Loucy (cell line): Measurements from ENCODE around the gene SEMA5A.
A peak's percentile ranks its signal among the peaks of the same experiment; 100 is the strongest.

ENCODE experiments used
- H2AFZ ChIP-seq: fragments of 200-600 bp; sonication (generic); 2 replicates; pipeline ENCODE4 v1.6.0; 2016; ENCODE audit warnings: antibody characterized with exemption, mild to moderate bottlenecking, low read length, moderate library complexity
- H3F3A ChIP-seq: fragments of 200-600 bp; 2 replicates; pipeline ENCODE4 v1.6.0; 2016; ENCODE audit warnings: antibody characterized with exemption, low read depth, mild to moderate bottlenecking
- H3K27me3 ChIP-seq: fragments of 200-600 bp; sonication (generic); 2 replicates; pipeline ENCODE4 v1.6.1; 2014; ENCODE audit warnings: low read length, mild to moderate bottlenecking; ENCODE audit not compliant: insufficient read depth, poor library complexity, severe bottlenecking
- H3K36me3 ChIP-seq: fragments of 200-600 bp; sonication (generic); 2 replicates; pipeline ENCODE4 v1.6.1; 2016; ENCODE audit warnings: low read length; ENCODE audit not compliant: insufficient read depth
- H3K4me1 ChIP-seq: fragments of 200-600 bp; sonication (generic); 2 replicates; pipeline ENCODE4 v1.5.1; 2014; ENCODE audit warnings: low read length, mild to moderate bottlenecking; ENCODE audit not compliant: insufficient read depth, poor library complexity, severe bottlenecking
- H3K4me2 ChIP-seq: fragments of 200-600 bp; sonication (generic); 2 replicates; pipeline ENCODE4 v1.6.0; 2014; ENCODE audit warnings: antibody characterized with exemption, low read length, low read depth, mild to moderate bottlenecking; ENCODE audit not compliant: poor library complexity, severe bottlenecking
- H3K4me3 ChIP-seq: fragments of 200-600 bp; sonication (generic); 2 replicates; pipeline ENCODE4 v1.5.1; 2014; ENCODE audit warnings: low read length, mild to moderate bottlenecking, mixed read lengths; ENCODE audit not compliant: poor library complexity, severe bottlenecking
- H3K79me2 ChIP-seq: fragments of 200-600 bp; sonication (generic); 2 replicates; pipeline ENCODE4 v1.6.1; 2014; ENCODE audit warnings: low read length; ENCODE audit not compliant: insufficient read depth
- H3K9ac ChIP-seq: fragments of 200-600 bp; sonication (generic); 2 replicates; pipeline ENCODE4 v1.6.0; 2014; ENCODE audit warnings: mild to moderate bottlenecking, low read depth, low read length, moderate library complexity; ENCODE audit not compliant: poor library complexity, severe bottlenecking
- H3K9me2 ChIP-seq: fragments of 200-600 bp; sonication (generic); replicated peaks from 2 replicates; pipeline ENCODE4 v1.6.1; 2016; ENCODE audit warnings: low read depth, low read length, mixed read lengths
- H3K9me3 ChIP-seq: fragments of 200-600 bp; sonication (generic); 2 replicates; pipeline ENCODE4 v1.6.1; 2014; ENCODE audit warnings: mild to moderate bottlenecking, antibody characterized with exemption, low read length, low read depth; ENCODE audit not compliant: insufficient read depth
- H4K20me1 ChIP-seq: fragments of 200-600 bp; sonication (generic); 2 replicates; pipeline ENCODE4 v1.6.0; 2014; ENCODE audit warnings: antibody characterized with exemption, low read length, mild to moderate bottlenecking; ENCODE audit not compliant: insufficient read depth, poor library complexity, severe bottlenecking
- CTCF ChIP-seq: fragments of 200-600 bp; sonication (generic); conservative IDR thresholded peaks from 2 replicates; pipeline ENCODE4 v1.5.1; 2014; ENCODE audit warnings: mild to moderate bottlenecking, antibody characterized with exemption, low read length
- EZH2phosphoT487 ChIP-seq: fragments of 200-600 bp; IDR thresholded peaks from 2 replicates; pipeline ENCODE4 v1.6.1; 2018; ENCODE audit warnings: antibody characterized with exemption, mild to moderate bottlenecking, moderate library complexity, borderline replicate concordance

The SEMA5A gene

DNA sequence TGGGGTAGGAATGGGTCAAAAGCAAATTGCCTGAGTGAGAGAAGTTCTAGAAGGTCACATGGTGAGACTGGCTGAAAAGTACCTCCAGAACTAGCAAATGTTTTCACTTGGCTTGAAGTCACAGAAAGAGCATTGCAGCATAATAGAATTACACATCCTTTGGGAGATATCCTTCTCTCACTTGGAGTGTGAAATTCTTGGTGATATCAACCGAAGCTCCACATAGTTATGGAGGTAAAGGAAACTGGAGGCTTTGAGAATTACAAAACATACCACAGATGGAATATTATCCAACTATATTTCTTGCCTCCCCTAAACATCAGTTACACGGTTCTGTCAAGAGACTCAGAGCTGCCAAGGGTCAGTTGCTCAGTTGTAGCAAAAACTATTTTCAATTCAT is 182.4 kb downstream of the SEMA5A start:
- Histone ChIP-seq H3K4me2 (no peak overlapping the region), H3K9ac (no peak overlapping the region), H3K9me3 (0 out of 2 replicates have a peak, but pooled peaks cover 2% of the 10 kb centered on the region), H2AFZ (no peak overlapping the region), H3K4me1 (peaks cover 17% of the 10 kb centered on the region), H3K36me3 (no peaks in the 10 kb centered on the region), H3K4me3 (no peak overlapping the region), H3K79me2 (no peaks in the 10 kb centered on the region), H3K27me3 (no peaks in the 10 kb centered on the region), H3K9me2 (no peaks in the 10 kb centered on the region), H3F3A (no peaks in the 10 kb centered on the region), H4K20me1 (no peaks in the 10 kb centered on the region)
- no peak for TF ChIP-seq CTCF
- no peak for TF ChIP-seq EZH2phosphoT487

- Histone ChIP-seq H3K4me3 (peak overlapping the region; percentile 21), H3K36me3 (no peaks in the 10 kb centered on the region), H3K4me1 (peaks cover 17% of the 10 kb centered on the region), H3K27me3 (no peaks in the 10 kb centered on the region), H3K9me3 (no peaks in the 10 kb centered on the region), H3K79me2 (no peaks in the 10 kb centered on the region), H3K9me2 (no peaks in the 10 kb centered on the region), H3F3A (no peaks in the 10 kb centered on the region), H3K4me2 (peak overlapping the region; percentile 44), H3K9ac (no peak overlapping the region), H4K20me1 (no peaks in the 10 kb centered on the region), H2AFZ (no peak overlapping the region)
- 0 out of 2 replicates have a peak, but pooled peaks have one; percentile 5 for TF ChIP-seq EZH2phosphoT487
- no peak for TF ChIP-seq CTCF
Observed at GRCh38 chr5:9363026-9363425, 182.8 kb downstream of the SEMA5A start.

DNA sequence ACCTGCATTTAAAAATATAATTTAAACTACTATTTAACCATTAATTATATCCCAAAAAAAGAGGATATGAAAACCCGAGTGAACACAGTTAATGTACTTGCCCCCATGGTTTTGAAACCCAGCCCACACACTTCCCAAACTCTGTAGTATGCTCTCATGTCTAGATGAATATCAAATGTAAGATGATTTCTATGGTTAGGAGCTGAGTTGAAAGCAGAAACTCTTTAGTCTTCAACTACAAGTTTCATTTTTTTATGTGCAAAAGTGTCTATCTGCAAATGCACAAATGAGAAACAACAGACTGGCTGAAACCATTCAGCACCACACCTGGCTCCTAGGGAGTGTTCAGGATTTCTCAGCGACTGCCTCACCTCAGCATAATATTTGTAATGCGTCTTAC is 183.3 kb downstream of the SEMA5A start:
- Histone ChIP-seq H3K4me3 (peak overlapping the region; percentile 21), H3K4me1 (peaks cover 17% of the 10 kb centered on the region), H3K4me2 (peak overlapping the region; percentile 44), H3K9me2 (no peaks in the 10 kb centered on the region), H3F3A (no peaks in the 10 kb centered on the region), H3K79me2 (no peaks in the 10 kb centered on the region), H2AFZ (no peak overlapping the region), H4K20me1 (no peaks in the 10 kb centered on the region), H3K9me3 (no peaks in the 10 kb centered on the region), H3K36me3 (no peaks in the 10 kb centered on the region), H3K27me3 (no peaks in the 10 kb centered on the region), H3K9ac (no peak overlapping the region)
- no peak for TF ChIP-seq EZH2phosphoT487

DNA sequence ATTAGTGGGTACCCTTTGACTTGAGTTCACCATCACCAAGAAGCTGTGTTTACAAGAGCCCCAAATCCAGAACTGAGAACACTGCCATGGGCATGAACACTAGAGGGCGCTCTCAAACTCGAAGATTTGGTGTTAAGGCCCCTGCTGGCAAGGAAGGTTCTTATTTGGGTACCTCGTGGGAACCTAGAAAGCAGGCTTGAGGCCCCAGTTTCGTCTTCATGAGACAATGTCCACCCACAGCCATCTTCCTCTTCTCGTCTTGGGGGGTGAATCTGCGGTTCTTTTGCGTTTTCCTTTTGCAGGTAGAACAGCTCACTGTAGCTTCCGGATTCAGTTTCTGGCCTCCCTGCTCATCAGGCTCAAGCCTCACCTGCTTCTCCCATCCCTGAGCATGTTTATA is 184.0 kb downstream of the SEMA5A start:
- Histone ChIP-seq H3K9me3 (no peaks in the 10 kb centered on the region), H3K36me3 (no peaks in the 10 kb centered on the region), H3K79me2 (no peaks in the 10 kb centered on the region), H3K9me2 (no peaks in the 10 kb centered on the region), H2AFZ (no peak overlapping the region), H3F3A (no peaks in the 10 kb centered on the region), H3K27me3 (no peaks in the 10 kb centered on the region), H3K9ac (no peak overlapping the region), H3K4me2 (peak overlapping the region; percentile 44), H3K4me3 (no peak overlapping the region), H4K20me1 (no peaks in the 10 kb centered on the region), H3K4me1 (peaks cover 17% of the 10 kb centered on the region)
- TF ChIP-seq EZH2phosphoT487 (no peak), CTCF (peak; percentile 93)
